ENCODE measurements around the gene ZNF423. TPM values are rescaled to one million over a fixed set of nuclear protein-coding genes. Genes with fewer than 3 reads are reported as not detected.

ZNF423 gene
- total RNA-seq, 1 experiment from 2014 or later: 0.49 TPM

- ATAC-seq (no peak), DNase-seq (ENCODE audit: low read depth, low spot score) (no peak)
- Histone ChIP-seq H3K4me3 (ENCODE audit: low read depth in 2 of 2, low read length in 2 of 2) (no peak overlapping the region), H3K4me1 (ENCODE audit: control insufficient read depth, insufficient read depth, low read length) (no peaks in the 10 kb centered on the region), H3K27me3 (ENCODE audit: control insufficient read depth, insufficient read depth, low read length) (no peaks in the 10 kb centered on the region; the same call in 1 of the 2 replicates), H3K9me3 (ENCODE audit: control insufficient read depth, insufficient read depth, low read depth, low read length) (no peaks in the 10 kb centered on the region), H3K27ac (ENCODE audit: low read length) (no peak overlapping the region), H3K36me3 (ENCODE audit: control insufficient read depth, insufficient read depth, low read length) (no peaks in the 10 kb centered on the region)
- ChIA-PET POLR2A (no interaction called here), CTCF (no interaction called here)
- intact Hi-C loops (cut with micrococcal nuclease; ENCODE audit: unreplicated experiment) (no loop called here), in situ Hi-C loops (cut with HindIII; ENCODE audit: low pct_unique_long_range_greater_than_20kb, low sequenced_read_pairs) (no loop called here)
- BruUV-seq (replicated peaks): no TSS peak
- TF ChIP-seq SIN3A (IDR thresholded peaks at IDR 0.05; ENCODE audit: borderline replicate concordance, insufficient read depth, low read depth, low read length): no peak
- TF ChIP-seq TCF7L2 (IDR thresholded peaks at IDR 0.05; ENCODE audit: low read depth, low read length): no peak
- no peak for TF ChIP-seq REST (IDR thresholded peaks at IDR 0.05; ENCODE audit: insufficient read depth in 1 of 2, low read depth in 2 of 2, low read length in 1 of 2)
- TF ChIP-seq POLR2AphosphoS5 (IDR thresholded peaks at IDR 0.05; ENCODE audit: low read depth, low read length): no peak
Measured at GRCh38 chr16:49682577-49683165, 173.2 kb downstream of the ZNF423 start.

- no peaks in the 10 kb centered on the region for H3K9me3 ChIP-seq (ENCODE audit: control insufficient read depth, insufficient read depth, low read depth, low read length)
- H3K4me1 ChIP-seq (ENCODE audit: control insufficient read depth, insufficient read depth, low read length): no peaks in the 10 kb centered on the region
- BruUV-seq (replicated peaks): no TSS peak
Measured at GRCh38 chr16:49681217-49681883, 174.6 kb downstream of the ZNF423 start.

More at GRCh38 chr16:49681217-49681883, 174.6 kb downstream of the ZNF423 start:
- CTCF ChIA-PET: no interaction called here
- TF ChIP-seq REST (IDR thresholded peaks at IDR 0.05; ENCODE audit: insufficient read depth in 1 of 2, low read depth in 2 of 2, low read length in 1 of 2) (no peak), POLR2AphosphoS5 (IDR thresholded peaks at IDR 0.05; ENCODE audit: low read depth, low read length) (no peak)
- Histone ChIP-seq H3K27ac (ENCODE audit: low read length) (no peak overlapping the region), H3K4me3 (ENCODE audit: low read depth in 2 of 2, low read length in 2 of 2) (no peak overlapping the region), H3K36me3 (ENCODE audit: control insufficient read depth, insufficient read depth, low read length) (no peaks in the 10 kb centered on the region), H3K27me3 (ENCODE audit: control insufficient read depth, insufficient read depth, low read length) (no peaks in the 10 kb centered on the region; the same call in 1 of the 2 replicates)
- in situ Hi-C loops (cut with HindIII; ENCODE audit: low pct_unique_long_range_greater_than_20kb, low sequenced_read_pairs) (no loop called here), intact Hi-C loops (cut with micrococcal nuclease; ENCODE audit: unreplicated experiment) (no loop called here)
- ATAC-seq: no peak
- DNase-seq (ENCODE audit: low read depth, low spot score): no peak
- POLR2A ChIA-PET: no interaction called here
